Activated CD4-positive, alpha-beta memory T cell treated with anti-CD3 and anti-CD28 coated beads for 36 hours (primary cell): ENCODE measurements around the gene MEF2A. TPM values are rescaled to one million over a fixed set of nuclear protein-coding genes. Genes with fewer than 3 reads are reported as not detected.

ENCODE experiments used
- CTCF ChIA-PET: fragments of 350-600 bp; sonication (Branson Sonifier 250); formaldehyde crosslinking; loops from one replicate; lab custom pipeline; 2021; ENCODE audit warnings: antibody characterized with exemption, inconsistent platforms; lab: Charles Lee
- POLR2A ChIA-PET: fragments of 350-600 bp; sonication (Branson Sonifier 250); formaldehyde crosslinking; loops from one replicate; lab custom pipeline; 2021; ENCODE audit warnings: antibody characterized with exemption; lab: Charles Lee
- DNase-seq: peaks from one replicate; pipeline ENCODE4 v3.0.0-alpha.2; 2020
- H3K27ac Mint-ChIP-seq: one replicate; pipeline ENCODE4 v1.8.0; 2021; ENCODE audit warnings: mixed read lengths
- H3K27me3 Mint-ChIP-seq: one replicate; pipeline ENCODE4 v1.8.0; 2021; ENCODE audit warnings: mixed read lengths
- H3K36me3 Mint-ChIP-seq: one replicate; pipeline ENCODE4 v1.8.0; 2021; ENCODE audit warnings: mixed read lengths
- H3K4me1 Mint-ChIP-seq: one replicate; pipeline ENCODE4 v1.8.0; 2021; ENCODE audit warnings: low read depth, mixed read lengths
- H3K4me3 Mint-ChIP-seq: one replicate; pipeline ENCODE4 v1.8.0; 2021; ENCODE audit warnings: mild to moderate bottlenecking, mixed read lengths
- H3K9me3 Mint-ChIP-seq: one replicate; pipeline ENCODE4 v1.8.0; 2021; ENCODE audit warnings: mixed read lengths
- intact Hi-C: fragments of 100-400 bp; cut with micrococcal nuclease; formaldehyde crosslinking; loops from one replicate; pipeline ENCODE4 v1.15.1; 2023
- total RNA-seq, 2 experiments: library from RNA; stranded (reverse); gene quantifications; one replicate each; pipeline ENCODE4 v1.2.3, GENCODE V29; 2021

The MEF2A gene
- total RNA-seq, 2 experiments from 2014 or later: 15.9 to 19.5 TPM

- intact Hi-C loops: no loop called here
- peaks cover 16% of the 10 kb centered on the region for H3K36me3 Mint-ChIP-seq
- CTCF ChIA-PET: no interaction called here
- no peaks in the 10 kb centered on the region for H3K9me3 Mint-ChIP-seq
- no peak for DNase-seq
- H3K27me3 Mint-ChIP-seq: no peaks in the 10 kb centered on the region
- H3K27ac Mint-ChIP-seq: no peak overlapping the region
- no peaks in the 10 kb centered on the region for H3K4me1 Mint-ChIP-seq
- H3K4me3 Mint-ChIP-seq: no peak overlapping the region
- POLR2A ChIA-PET: interaction anchor here (0.6 kb wide), 1 partner anchor 71 kb away, joined by 5 read pairs; no protein-coding TSS in a partner anchor
Measured at GRCh38 chr15:99668533-99669182, 102.9 kb downstream of the MEF2A start.

GRCh38 chr15:99669250-99669649, 103.5 kb downstream of the MEF2A start:
- POLR2A ChIA-PET: no interaction called here
- no peaks in the 10 kb centered on the region for H3K9me3 Mint-ChIP-seq
- CTCF ChIA-PET: interaction anchor here (1.0 kb wide), 1 partner anchor 396 kb away, joined by 3 read pairs; no protein-coding TSS in a partner anchor
- no peak overlapping the region for H3K4me3 Mint-ChIP-seq
- intact Hi-C loops: no loop called here
- H3K4me1 Mint-ChIP-seq: no peaks in the 10 kb centered on the region
- no peaks in the 10 kb centered on the region for H3K27me3 Mint-ChIP-seq
- no peak for DNase-seq
- H3K36me3 Mint-ChIP-seq: peaks cover 14% of the 10 kb centered on the region
- no peak overlapping the region for H3K27ac Mint-ChIP-seq

GRCh38 chr15:99671926-99672635, 106.3 kb downstream of the MEF2A start:
- H3K27ac Mint-ChIP-seq: no peak overlapping the region

GRCh38 chr15:99673111-99673510, 107.3 kb downstream of the MEF2A start:
- intact Hi-C loops: no loop called here
- Mint-ChIP-seq H3K4me3 (no peak overlapping the region), H3K4me1 (no peaks in the 10 kb centered on the region), H3K9me3 (no peaks in the 10 kb centered on the region), H3K27me3 (no peaks in the 10 kb centered on the region), H3K27ac (no peak overlapping the region), H3K36me3 (peaks cover 21% of the 10 kb centered on the region)
- POLR2A ChIA-PET: no interaction called here
- no peak for DNase-seq
- CTCF ChIA-PET: interaction anchor here (1.2 kb wide), 1 partner anchor 31 kb away, joined by 3 read pairs; no protein-coding TSS in a partner anchor

More at GRCh38 chr15:99671926-99672635, 106.3 kb downstream of the MEF2A start:
- no peak for DNase-seq
- no peaks in the 10 kb centered on the region for H3K27me3 Mint-ChIP-seq
- H3K9me3 Mint-ChIP-seq: no peaks in the 10 kb centered on the region
- ChIA-PET CTCF (interaction anchor here (1.2 kb wide), 1 partner anchor 32 kb away, joined by 3 read pairs; no protein-coding TSS in a partner anchor), POLR2A (no interaction called here)
- intact Hi-C loops: no loop called here
- peaks cover 25% of the 10 kb centered on the region for H3K36me3 Mint-ChIP-seq
- no peaks in the 10 kb centered on the region for H3K4me1 Mint-ChIP-seq
- H3K4me3 Mint-ChIP-seq: no peak overlapping the region

GRCh38 chr15:99674279-99674678, 108.5 kb downstream of the MEF2A start:
- no peaks in the 10 kb centered on the region for H3K9me3 Mint-ChIP-seq
- ChIA-PET POLR2A (no interaction called here), CTCF (interaction anchor here (1.0 kb wide), 1 partner anchor 83 kb away, joined by 4 read pairs; no protein-coding TSS in a partner anchor)
- no peak overlapping the region for H3K27ac Mint-ChIP-seq
- H3K4me3 Mint-ChIP-seq: no peak overlapping the region
- no peaks in the 10 kb centered on the region for H3K27me3 Mint-ChIP-seq
- DNase-seq: no peak
- intact Hi-C loops: no loop called here
- H3K36me3 Mint-ChIP-seq: peaks cover 30% of the 10 kb centered on the region
- no peaks in the 10 kb centered on the region for H3K4me1 Mint-ChIP-seq

- Mint-ChIP-seq H3K27me3 (no peaks in the 10 kb centered on the region), H3K36me3 (peaks cover 31% of the 10 kb centered on the region), H3K4me3 (no peak overlapping the region), H3K9me3 (no peaks in the 10 kb centered on the region), H3K4me1 (peaks cover 8% of the 10 kb centered on the region), H3K27ac (no peak overlapping the region)
- ChIA-PET POLR2A (no interaction called here), CTCF (no interaction called here)
- DNase-seq: no peak
- intact Hi-C loops: no loop called here
Measured at GRCh38 chr15:99677540-99678134, 111.9 kb downstream of the MEF2A start.

GRCh38 chr15:99680276-99680675, 114.5 kb downstream of the MEF2A start:
- intact Hi-C loops: no loop called here
- H3K9me3 Mint-ChIP-seq: peaks cover 3% of the 10 kb centered on the region
- H3K4me3 Mint-ChIP-seq: no peak overlapping the region
- no peaks in the 10 kb centered on the region for H3K27me3 Mint-ChIP-seq
- ChIA-PET CTCF (interaction anchor here (1.9 kb wide), 1 partner anchor 24 kb away, joined by 5 read pairs; no protein-coding TSS in a partner anchor), POLR2A (no interaction called here)
- peaks cover 18% of the 10 kb centered on the region for H3K4me1 Mint-ChIP-seq
- peaks cover 36% of the 10 kb centered on the region for H3K36me3 Mint-ChIP-seq
- no peak overlapping the region for H3K27ac Mint-ChIP-seq
- no peak for DNase-seq

- H3K27me3 Mint-ChIP-seq: no peaks in the 10 kb centered on the region
- DNase-seq: no peak
- peaks cover 18% of the 10 kb centered on the region for H3K4me1 Mint-ChIP-seq
- POLR2A ChIA-PET: no interaction called here
- CTCF ChIA-PET: interaction anchor here (1.1 kb wide), 1 partner anchor 22 kb away, joined by 3 read pairs; no protein-coding TSS in a partner anchor
- no peak overlapping the region for H3K4me3 Mint-ChIP-seq
- peaks cover 16% of the 10 kb centered on the region for H3K9me3 Mint-ChIP-seq
- no peak overlapping the region for H3K27ac Mint-ChIP-seq
- intact Hi-C loops: no loop called here
- peaks cover 42% of the 10 kb centered on the region for H3K36me3 Mint-ChIP-seq
Measured at GRCh38 chr15:99681990-99682389, 116.2 kb downstream of the MEF2A start.

- CTCF ChIA-PET: interaction anchor here (1.1 kb wide), 1 partner anchor 22 kb away, joined by 3 read pairs; no protein-coding TSS in a partner anchor
- POLR2A ChIA-PET: no interaction called here
- peaks cover 16% of the 10 kb centered on the region for H3K9me3 Mint-ChIP-seq
- no peak for DNase-seq
- intact Hi-C loops: no loop called here
- H3K36me3 Mint-ChIP-seq: peaks cover 42% of the 10 kb centered on the region
- H3K4me1 Mint-ChIP-seq: peaks cover 18% of the 10 kb centered on the region
- H3K4me3 Mint-ChIP-seq: no peak overlapping the region
- H3K27ac Mint-ChIP-seq: peak overlapping the region; percentile 1
- H3K27me3 Mint-ChIP-seq: no peaks in the 10 kb centered on the region
Measured at GRCh38 chr15:99682455-99682854, 116.7 kb downstream of the MEF2A start.

GRCh38 chr15:99683000-99683670, 117.4 kb downstream of the MEF2A start:
- peak overlapping the region; percentile 61 for H3K27ac Mint-ChIP-seq
- H3K27me3 Mint-ChIP-seq: no peaks in the 10 kb centered on the region
- DNase-seq: no peak
- ChIA-PET POLR2A (no interaction called here), CTCF (interaction anchor here (1.1 kb wide), 1 partner anchor 21 kb away, joined by 3 read pairs; no protein-coding TSS in a partner anchor)
- H3K9me3 Mint-ChIP-seq: peaks cover 16% of the 10 kb centered on the region
- H3K4me1 Mint-ChIP-seq: peaks cover 18% of the 10 kb centered on the region
- no peak overlapping the region for H3K4me3 Mint-ChIP-seq
- intact Hi-C loops: no loop called here
- peaks cover 41% of the 10 kb centered on the region for H3K36me3 Mint-ChIP-seq

GRCh38 chr15:99686290-99686689, 120.5 kb downstream of the MEF2A start:
- POLR2A ChIA-PET: no interaction called here

More at GRCh38 chr15:99686290-99686689, 120.5 kb downstream of the MEF2A start:
- intact Hi-C loops: no loop called here
- no peaks in the 10 kb centered on the region for H3K27me3 Mint-ChIP-seq
- CTCF ChIA-PET: interaction anchor here (1.8 kb wide), 1 partner anchor 18 kb away, joined by 11 read pairs; no protein-coding TSS in a partner anchor
- no peak overlapping the region for H3K4me3 Mint-ChIP-seq
- H3K4me1 Mint-ChIP-seq: peaks cover 18% of the 10 kb centered on the region
- no peak overlapping the region for H3K27ac Mint-ChIP-seq
- peaks cover 16% of the 10 kb centered on the region for H3K9me3 Mint-ChIP-seq
- DNase-seq: no peak
- peaks cover 40% of the 10 kb centered on the region for H3K36me3 Mint-ChIP-seq
